ENCODE results near the gene ARGLU1.

GRCh38 chr13:106612688-106613087 lies 44.8 kb upstream of the ARGLU1 start:
- TF ChIP-seq CTCF (IDR thresholded peaks at IDR 0.05) (no peak), POLR2A (IDR thresholded peaks at IDR 0.05; ENCODE audit: low read depth) (no peak), POLR2AphosphoS5 (IDR thresholded peaks at IDR 0.05) (no peak), EP300 (IDR thresholded peaks at IDR 0.05) (no peak)
